HG02610 (cell line): ENCODE measurements around the gene MAST3.

Experiments
- ATAC-seq: cut with Tn5 transposase; IDR thresholded peaks from one replicate; pipeline ENCODE4 v1.9.1; 2021; ENCODE audit warnings: mild to moderate bottlenecking, moderate library complexity; ENCODE audit not compliant: unreplicated experiment

Gene MAST3

GRCh38 chr19:18097217-18097992, at the start of gene MAST3:
TSS of gene MAST3 (plus strand) at chr19:18097778. CDS start at chr19:18097793, 15 bp downstream.
- peak; percentile 57 for ATAC-seq

- no peak for ATAC-seq
These were observed 48.2 kb upstream of the MAST3 start for GRCh38 chr19:18049385-18049784.

DNA sequence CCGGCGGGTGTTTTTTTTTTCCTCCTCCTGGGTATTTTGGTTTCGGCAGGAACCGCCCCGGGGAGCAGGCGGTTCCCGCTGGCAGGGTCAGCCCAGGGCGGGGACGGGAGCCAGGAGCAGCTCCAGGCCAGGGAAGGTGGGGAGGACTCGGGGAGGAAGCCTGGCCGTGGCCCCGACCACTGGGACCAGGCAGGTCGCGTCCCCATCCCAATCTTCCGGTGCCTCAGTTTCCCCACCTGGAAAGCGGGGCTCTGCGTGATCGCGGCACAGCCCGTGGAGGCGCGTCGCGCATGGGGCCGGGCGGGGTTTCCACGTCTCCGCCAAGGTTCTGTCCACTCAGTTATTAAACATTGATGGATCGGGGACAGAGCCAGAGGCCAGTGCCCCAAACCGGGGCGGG, 45.7 kb upstream of the MAST3 start:
- no peak for ATAC-seq

DNA sequence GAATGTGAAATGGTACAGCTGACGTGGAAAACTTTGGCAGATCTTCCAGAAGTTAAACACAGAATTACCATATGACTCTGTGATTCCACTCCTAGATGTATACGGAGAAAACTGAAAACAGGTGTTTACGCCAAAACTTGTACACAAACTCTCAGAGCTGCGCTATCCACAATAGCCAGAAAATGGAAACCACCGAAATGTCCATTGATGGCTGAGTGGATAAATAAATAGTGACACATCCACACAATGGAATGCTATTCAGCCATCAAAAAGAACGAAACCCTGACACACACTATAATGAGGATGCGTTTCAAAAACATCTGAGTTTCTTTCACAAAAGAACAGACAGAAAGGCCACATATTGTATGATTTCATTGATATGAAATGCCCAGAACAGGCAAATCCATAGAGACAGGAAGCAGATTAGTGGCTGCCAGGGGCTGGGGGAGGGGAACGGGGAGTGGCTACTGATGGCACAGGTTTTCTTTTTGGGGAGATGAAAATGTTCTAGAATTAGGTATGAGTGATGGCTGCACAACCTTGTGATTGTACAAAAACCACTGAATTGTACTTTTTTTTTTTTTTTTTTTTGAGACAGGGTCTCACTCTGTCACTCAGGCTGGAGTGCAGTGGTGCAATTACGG, 43.9 kb upstream of the MAST3 start:
- no peak for ATAC-seq

DNA sequence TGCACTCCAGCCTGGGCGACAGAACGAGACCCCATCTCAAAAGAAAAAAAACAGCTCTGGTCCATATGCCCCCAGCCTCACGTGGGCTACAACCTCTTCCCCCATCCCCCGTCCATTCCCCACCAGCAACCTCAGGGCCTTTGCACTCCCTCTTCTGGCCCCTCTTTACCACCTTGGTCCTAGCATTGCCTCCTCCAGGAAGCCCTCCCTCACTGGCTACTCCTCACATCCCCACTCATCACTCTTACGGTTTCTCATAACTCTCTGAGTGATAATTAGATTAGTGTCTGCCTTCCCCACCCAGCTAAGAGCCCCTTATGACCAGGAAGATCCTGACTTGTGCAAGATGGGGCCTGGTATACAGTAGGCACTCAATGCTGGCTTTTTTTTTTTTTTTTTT, 41.6 kb upstream of the MAST3 start:
- no peak for ATAC-seq

- ATAC-seq = no peak
These were observed 40.0 kb upstream of the MAST3 start for GRCh38 chr19:18057557-18057956.

DNA sequence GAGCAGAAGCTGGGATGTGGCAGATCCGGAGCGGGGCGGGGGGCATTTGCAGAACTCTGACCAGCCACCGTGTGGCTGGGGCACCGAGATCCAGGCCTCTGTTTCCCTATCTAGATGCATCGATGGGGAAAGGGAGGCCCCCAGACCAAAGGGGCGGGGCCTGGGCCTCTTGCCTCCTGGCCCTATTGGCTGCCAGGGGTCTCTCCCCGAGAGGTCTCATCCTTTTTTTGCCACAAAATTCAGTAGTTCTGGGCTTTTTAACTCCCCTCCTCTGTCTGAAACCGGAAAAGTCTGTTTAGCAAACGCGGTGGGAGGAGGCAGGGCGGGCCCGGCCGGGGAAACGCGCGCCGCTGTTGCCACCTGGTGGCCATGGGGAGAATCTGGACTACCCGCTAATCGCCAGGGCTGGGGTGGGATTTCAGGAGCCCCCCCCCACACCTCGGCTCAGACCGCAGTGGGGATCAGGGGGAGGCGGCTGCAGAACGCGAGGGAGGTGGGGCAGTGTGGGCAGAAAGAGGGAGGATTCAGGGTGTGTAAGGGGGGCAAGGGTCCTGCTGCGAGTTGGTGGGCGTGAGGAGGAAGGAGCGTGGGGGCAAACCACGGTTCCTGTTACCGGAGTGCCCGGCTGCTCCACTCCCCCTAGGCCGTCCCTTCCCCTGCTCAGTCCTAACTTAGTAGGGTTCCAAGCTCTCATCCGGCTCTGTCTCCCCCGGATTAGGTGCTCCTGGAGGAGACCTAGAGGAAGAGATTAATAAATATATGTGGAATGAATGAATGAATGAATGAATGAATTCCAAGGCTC, 39.2 kb upstream of the MAST3 start:
- peak; percentile 55 for ATAC-seq

- ATAC-seq = no peak
These were observed 38.3 kb upstream of the MAST3 start for GRCh38 chr19:18059297-18059696.

GRCh38 chr19:18059902-18060301, 37.7 kb upstream of the MAST3 start:
- no peak for ATAC-seq

DNA sequence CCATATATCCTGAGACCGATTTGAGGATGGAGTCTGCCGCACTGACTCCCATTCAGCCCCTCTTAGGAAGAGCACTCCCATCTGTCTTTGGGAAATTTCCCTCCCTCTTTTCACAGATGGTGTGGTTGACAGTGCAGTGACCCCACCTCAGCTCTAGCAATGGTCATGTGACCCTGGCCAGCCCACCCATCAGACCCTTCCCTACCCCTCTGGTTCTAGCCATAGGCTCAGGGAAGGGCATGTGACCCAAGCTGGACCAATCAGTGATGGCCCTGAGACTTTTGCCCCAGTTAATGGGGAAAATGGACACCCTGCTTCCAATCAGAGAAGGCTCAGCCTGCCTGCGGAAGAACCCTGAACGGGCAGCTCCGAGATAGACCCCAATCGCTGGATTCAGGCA, 37.1 kb upstream of the MAST3 start:
- no peak for ATAC-seq

GRCh38 chr19:18062028-18062427, 35.5 kb upstream of the MAST3 start:
- no peak for ATAC-seq

DNA sequence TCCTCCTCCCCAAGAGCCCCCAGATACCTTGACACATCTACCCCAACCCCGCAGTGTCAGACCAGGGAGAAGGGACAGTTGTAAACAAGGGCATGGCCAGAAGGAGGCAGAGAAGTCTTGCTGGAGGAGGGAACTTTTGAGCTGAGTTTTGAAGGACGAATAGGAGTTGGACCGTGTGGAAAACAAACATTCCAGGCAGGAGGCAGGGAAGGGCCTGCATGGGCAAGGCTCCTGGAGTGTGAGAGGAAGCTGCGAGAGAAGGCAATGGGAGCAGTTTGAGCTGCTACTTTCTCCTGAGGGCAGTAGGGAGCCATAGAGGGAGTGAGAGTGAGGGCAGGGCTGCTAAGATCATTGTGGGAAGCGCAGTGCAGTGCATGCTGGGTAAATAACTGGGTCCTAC, 34.1 kb upstream of the MAST3 start:
- ATAC-seq = no peak

DNA sequence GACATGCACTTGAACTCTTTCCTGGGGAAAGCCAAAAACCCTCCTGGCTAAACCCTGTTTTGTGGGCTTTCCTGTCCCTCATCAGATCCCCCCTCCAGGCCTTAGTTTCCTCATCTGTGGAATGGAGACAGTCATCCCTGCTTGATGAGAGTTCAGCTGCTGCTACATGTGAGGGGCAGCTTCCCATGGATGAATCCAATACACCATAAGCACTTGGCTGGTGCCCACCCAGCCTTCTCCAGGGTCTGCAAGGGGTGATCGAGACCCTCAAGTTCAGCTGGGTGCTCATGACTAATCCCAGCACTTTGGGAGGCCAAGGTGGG, 32.4 kb upstream of the MAST3 start:
- ATAC-seq = no peak

DNA sequence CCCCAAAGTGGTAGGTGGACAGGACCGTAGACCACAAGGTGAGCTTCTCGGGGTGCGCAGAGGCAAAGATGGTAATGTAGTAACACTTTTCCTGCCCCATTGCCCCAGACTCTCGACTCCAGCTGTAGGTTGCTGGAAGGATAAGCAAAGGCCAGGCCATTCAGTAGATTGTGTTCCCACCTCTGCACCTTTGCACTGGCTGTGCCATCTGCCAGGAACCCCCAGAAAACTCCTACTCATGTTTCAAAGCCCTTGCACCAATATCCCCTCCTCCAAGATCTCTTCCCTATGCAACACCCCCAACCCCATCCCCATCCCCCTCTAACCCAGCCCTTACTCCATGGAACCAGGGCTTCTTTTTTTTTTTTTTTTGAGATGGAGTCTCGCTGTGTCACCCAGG, 29.2 kb upstream of the MAST3 start:
- no peak for ATAC-seq

DNA sequence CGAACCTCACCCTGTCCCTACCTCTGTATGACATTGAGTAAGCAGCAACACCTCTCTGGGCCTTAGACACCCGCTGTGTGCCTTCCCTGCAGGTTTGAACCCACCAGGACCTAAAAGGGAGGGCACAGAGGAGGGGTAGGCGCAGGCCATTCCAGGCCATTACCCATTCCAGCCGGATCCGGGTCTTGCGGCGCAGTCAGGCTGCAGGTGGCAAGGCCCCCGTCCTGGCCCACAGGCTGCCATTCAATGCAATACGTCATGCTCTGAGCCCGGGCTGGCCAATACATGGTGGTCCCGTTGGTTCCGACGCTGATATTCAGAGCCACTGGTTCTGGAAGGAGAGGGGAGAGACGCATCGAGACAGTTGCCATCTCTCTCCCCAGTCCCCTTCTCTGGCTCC, 28.2 kb upstream of the MAST3 start:
- no peak for ATAC-seq

DNA sequence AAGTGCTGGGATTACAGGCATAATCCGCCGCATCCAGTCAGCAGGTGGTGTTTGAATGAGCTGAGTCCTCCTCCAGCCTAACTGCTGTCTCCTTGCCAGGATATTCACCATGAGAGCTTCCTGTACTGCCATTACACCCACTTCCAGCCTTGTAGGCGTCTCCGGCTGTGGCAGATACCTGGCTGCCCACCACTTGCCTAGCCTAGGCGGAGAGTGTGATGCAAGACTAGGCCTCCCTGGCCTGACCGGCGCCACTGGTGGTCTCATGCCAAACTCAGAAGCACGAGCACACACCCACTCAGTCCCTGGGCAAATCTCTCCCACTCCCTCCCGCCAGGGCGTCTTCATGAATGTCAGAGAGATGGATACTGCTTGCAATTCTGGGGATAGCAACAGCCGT, 27.4 kb upstream of the MAST3 start:
- ATAC-seq = no peak

DNA sequence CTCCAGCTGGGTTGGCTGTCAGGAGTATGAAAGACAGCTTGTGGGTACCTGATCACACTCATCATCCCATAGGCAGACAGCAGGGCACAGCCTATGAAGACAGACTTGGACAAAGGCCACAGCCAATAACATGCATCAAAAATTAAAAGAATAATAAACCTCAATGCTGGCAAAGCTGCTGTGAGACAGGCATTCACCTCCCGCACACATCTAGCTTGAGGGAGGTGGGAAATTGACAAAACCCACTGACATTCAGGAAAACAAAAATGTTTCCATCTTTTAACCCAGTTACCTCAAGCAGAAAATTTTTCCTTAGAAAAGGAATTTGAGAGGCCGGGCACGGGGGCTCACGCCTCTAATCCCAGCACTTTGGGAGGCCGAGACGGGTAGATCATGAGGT, 25.2 kb upstream of the MAST3 start:
- ATAC-seq = no peak

DNA sequence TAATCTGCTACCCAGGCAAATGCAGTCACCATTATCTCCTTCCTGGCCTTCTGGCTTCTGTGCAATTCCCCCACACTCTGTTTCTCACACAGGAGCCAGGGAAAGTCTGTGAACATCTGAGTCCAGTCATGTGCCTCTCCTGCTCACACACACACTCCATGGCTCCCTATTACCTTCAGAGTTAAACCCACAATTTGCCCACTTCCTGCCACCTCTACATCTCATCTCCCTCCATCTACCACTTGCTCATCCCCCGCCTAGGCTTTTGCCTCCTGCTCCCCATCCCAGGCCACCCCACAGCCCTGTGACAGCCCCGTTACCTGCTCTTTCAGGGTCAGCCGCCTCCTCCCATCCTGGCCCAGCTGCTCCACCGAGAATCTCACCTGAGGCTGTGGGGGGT, 24.4 kb upstream of the MAST3 start:
- no peak for ATAC-seq

GRCh38 chr19:18074192-18074591, 23.4 kb upstream of the MAST3 start:
- no peak for ATAC-seq

- no peak for ATAC-seq
These were observed 13.5 kb upstream of the MAST3 start for GRCh38 chr19:18083929-18084684.

GRCh38 chr19:18085702-18086457, 11.7 kb upstream of the MAST3 start:
- no peak for ATAC-seq
